SK-N-SH treated with all-trans-retinoic acid at 6 μM for 48 hours (cell line): ENCODE results near the gene NOX4.

ENCODE experiments used
- ATAC-seq: fragments of 200-7000 bp; cut with Tn5 transposase; 3 replicates; pipeline ENCODE4 v1.9.1; 2020; ENCODE audit warnings: mild to moderate bottlenecking, moderate library complexity
- ARNTL ChIP-seq: fragments of 450-650 bp; formaldehyde crosslinking; IDR thresholded peaks from 2 replicates; pipeline ENCODE4 v1.5.0; 2020; ENCODE audit warnings: low read depth, mild to moderate bottlenecking, moderate library complexity, borderline replicate concordance
- BACH2 ChIP-seq: fragments of 250-450 bp; sonication (Bioruptor Pico); IDR thresholded peaks from 2 replicates; pipeline ENCODE4 v1.9.0; 2021; ENCODE audit warnings: mild to moderate bottlenecking, borderline replicate concordance
- CSDC2 ChIP-seq: fragments of 250-450 bp; sonication (Bioruptor Pico); IDR thresholded peaks from 2 replicates; pipeline ENCODE4 v1.5.0; 2020; ENCODE audit warnings: mild to moderate bottlenecking, moderate library complexity
- ESRRG ChIP-seq: fragments of 250-450 bp; sonication (Bioruptor Pico); IDR thresholded peaks from 2 replicates; pipeline ENCODE4 v1.6.1; 2021; ENCODE audit warnings: mild to moderate bottlenecking
- GLIS3 ChIP-seq: fragments of 250-450 bp; sonication (Bioruptor Pico); IDR thresholded peaks from 2 replicates; pipeline ENCODE4 v1.5.0; 2020; ENCODE audit warnings: mild to moderate bottlenecking, moderate library complexity
- ISL1 ChIP-seq: fragments of 250-450 bp; sonication (Bioruptor Pico); IDR thresholded peaks from 2 replicates; pipeline ENCODE4 v2.1.2; 2022; ENCODE audit warnings: mild to moderate bottlenecking, moderate library complexity
- OSR1 ChIP-seq: fragments of 250-450 bp; sonication (Bioruptor Pico); IDR thresholded peaks from 2 replicates; pipeline ENCODE4 v1.8.0; 2022; ENCODE audit warnings: moderate library complexity, mild to moderate bottlenecking, inconsistent platforms
- PPARA ChIP-seq: fragments of 250-450 bp; sonication (Bioruptor Pico); IDR thresholded peaks from 2 replicates; pipeline ENCODE4 v1.5.0; 2020; ENCODE audit warnings: mild to moderate bottlenecking, borderline replicate concordance
- RARB ChIP-seq: fragments of 250-450 bp; sonication (Bioruptor Pico); IDR thresholded peaks from 2 replicates; pipeline ENCODE4 v1.8.0; 2021; ENCODE audit warnings: mild to moderate bottlenecking, moderate library complexity
- SNAI2 ChIP-seq: fragments of 250-450 bp; sonication (Bioruptor Pico); IDR thresholded peaks from 2 replicates; pipeline ENCODE4 v1.5.0; 2020; ENCODE audit warnings: mild to moderate bottlenecking, moderate library complexity
- TCF4 ChIP-seq: fragments of 250-450 bp; sonication (Bioruptor Pico); IDR thresholded peaks from 2 replicates; pipeline ENCODE4 v1.8.0; 2021; ENCODE audit warnings: mild to moderate bottlenecking, moderate library complexity, borderline replicate concordance
- TOX ChIP-seq: fragments of 250-450 bp; sonication (Bioruptor Pico); IDR thresholded peaks from 2 replicates; pipeline ENCODE4 v1.8.0; 2021; ENCODE audit warnings: mild to moderate bottlenecking, moderate library complexity, borderline replicate concordance
- ZFP3 ChIP-seq: fragments of 250-450 bp; sonication (Bioruptor Pico); IDR thresholded peaks from 2 replicates; pipeline ENCODE4 v1.5.0; 2020; ENCODE audit warnings: mild to moderate bottlenecking, moderate library complexity
- ZFP30 ChIP-seq: fragments of 450-650 bp; formaldehyde crosslinking; IDR thresholded peaks from 2 replicates; pipeline ENCODE4 v1.5.0; 2022; ENCODE audit warnings: mild to moderate bottlenecking, moderate library complexity
- ZNF565 ChIP-seq: fragments of 450-650 bp; formaldehyde crosslinking; conservative IDR thresholded peaks from 2 replicates; pipeline ENCODE4 v1.5.0; 2020; ENCODE audit warnings: low read depth, mild to moderate bottlenecking, moderate library complexity
- ZNF70 ChIP-seq: fragments of 450-650 bp; formaldehyde crosslinking; IDR thresholded peaks from 2 replicates; pipeline ENCODE4 v1.5.0; 2020; ENCODE audit warnings: mild to moderate bottlenecking, moderate library complexity
- TF ChIP-seq, protein P1 (sequence below): fragments of 250-450 bp; sonication (Bioruptor Pico); IDR thresholded peaks from 2 replicates; pipeline ENCODE4 v1.8.0; 2021; ENCODE audit warnings: low read depth, mild to moderate bottlenecking, moderate library complexity, borderline replicate concordance
- TF ChIP-seq, protein P2 (sequence below): fragments of 250-450 bp; sonication (Bioruptor Pico); IDR thresholded peaks from 2 replicates; pipeline ENCODE4 v1.5.0; 2020; ENCODE audit warnings: mild to moderate bottlenecking, moderate library complexity
- TF ChIP-seq, protein P3 (sequence below): fragments of 250-450 bp; sonication (Bioruptor Pico); IDR thresholded peaks from 2 replicates; pipeline ENCODE4 v1.5.1; 2021; ENCODE audit warnings: mild to moderate bottlenecking, moderate library complexity
- TF ChIP-seq, protein P4 (sequence below): fragments of 250-450 bp; sonication (Bioruptor Pico); IDR thresholded peaks from 2 replicates; pipeline ENCODE4 v1.5.1; 2020; ENCODE audit warnings: low read depth, mild to moderate bottlenecking, moderate library complexity
- TF ChIP-seq, protein P5 (sequence below): fragments of 250-450 bp; sonication (Bioruptor Pico); IDR thresholded peaks from 2 replicates; pipeline ENCODE4 v1.8.0; 2020; ENCODE audit warnings: mild to moderate bottlenecking, moderate library complexity, borderline replicate concordance

NOX4 gene

DNA sequence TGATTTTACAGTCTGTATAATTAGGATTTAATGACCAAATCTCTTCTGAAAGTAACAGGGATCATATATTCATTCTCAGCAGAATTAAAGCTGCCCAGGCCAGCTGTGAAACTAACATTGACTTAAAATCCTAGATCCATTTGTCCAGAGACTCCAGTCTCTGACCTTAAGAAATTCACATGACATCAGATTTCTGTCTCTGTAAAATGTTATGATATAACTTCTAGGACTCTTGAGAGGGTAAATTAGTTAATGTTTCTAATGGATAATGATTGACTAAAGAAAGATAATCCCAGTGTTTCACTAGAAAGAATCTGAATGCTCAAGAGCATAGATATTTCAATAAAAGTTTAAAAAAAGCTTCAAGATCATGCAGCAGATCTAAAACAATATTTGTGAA lies 6.3 kb downstream of the NOX4 start:
- no peak for ATAC-seq
- TF ChIP-seq TCF4 (CRISPR knock-in tag) (no peak), ZFP3 (CRISPR knock-in tag) (no peak), ZNF565 (no peak), SNAI2 (no peak), PPARA (CRISPR knock-in tag) (no peak), RARB (no peak), ZNF70 (no peak), CSDC2 (CRISPR knock-in tag) (no peak)
- TF ChIP-seq, protein P1, sequence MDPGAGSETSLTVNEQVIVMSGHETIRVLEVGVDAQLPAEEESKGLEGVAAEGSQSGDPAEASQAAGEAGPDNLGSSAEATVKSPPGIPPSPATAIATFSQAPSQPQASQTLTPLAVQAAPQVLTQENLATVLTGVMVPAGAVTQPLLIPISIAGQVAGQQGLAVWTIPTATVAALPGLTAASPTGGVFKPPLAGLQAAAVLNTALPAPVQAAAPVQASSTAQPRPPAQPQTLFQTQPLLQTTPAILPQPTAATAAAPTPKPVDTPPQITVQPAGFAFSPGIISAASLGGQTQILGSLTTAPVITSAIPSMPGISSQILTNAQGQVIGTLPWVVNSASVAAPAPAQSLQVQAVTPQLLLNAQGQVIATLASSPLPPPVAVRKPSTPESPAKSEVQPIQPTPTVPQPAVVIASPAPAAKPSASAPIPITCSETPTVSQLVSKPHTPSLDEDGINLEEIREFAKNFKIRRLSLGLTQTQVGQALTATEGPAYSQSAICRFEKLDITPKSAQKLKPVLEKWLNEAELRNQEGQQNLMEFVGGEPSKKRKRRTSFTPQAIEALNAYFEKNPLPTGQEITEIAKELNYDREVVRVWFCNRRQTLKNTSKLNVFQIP (CRISPR knock-in tag), result no peak
- TF ChIP-seq, protein P2, sequence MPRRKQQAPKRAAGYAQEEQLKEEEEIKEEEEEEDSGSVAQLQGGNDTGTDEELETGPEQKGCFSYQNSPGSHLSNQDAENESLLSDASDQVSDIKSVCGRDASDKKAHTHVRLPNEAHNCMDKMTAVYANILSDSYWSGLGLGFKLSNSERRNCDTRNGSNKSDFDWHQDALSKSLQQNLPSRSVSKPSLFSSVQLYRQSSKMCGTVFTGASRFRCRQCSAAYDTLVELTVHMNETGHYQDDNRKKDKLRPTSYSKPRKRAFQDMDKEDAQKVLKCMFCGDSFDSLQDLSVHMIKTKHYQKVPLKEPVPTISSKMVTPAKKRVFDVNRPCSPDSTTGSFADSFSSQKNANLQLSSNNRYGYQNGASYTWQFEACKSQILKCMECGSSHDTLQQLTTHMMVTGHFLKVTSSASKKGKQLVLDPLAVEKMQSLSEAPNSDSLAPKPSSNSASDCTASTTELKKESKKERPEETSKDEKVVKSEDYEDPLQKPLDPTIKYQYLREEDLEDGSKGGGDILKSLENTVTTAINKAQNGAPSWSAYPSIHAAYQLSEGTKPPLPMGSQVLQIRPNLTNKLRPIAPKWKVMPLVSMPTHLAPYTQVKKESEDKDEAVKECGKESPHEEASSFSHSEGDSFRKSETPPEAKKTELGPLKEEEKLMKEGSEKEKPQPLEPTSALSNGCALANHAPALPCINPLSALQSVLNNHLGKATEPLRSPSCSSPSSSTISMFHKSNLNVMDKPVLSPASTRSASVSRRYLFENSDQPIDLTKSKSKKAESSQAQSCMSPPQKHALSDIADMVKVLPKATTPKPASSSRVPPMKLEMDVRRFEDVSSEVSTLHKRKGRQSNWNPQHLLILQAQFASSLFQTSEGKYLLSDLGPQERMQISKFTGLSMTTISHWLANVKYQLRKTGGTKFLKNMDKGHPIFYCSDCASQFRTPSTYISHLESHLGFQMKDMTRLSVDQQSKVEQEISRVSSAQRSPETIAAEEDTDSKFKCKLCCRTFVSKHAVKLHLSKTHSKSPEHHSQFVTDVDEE (CRISPR knock-in tag), result no peak
- TF ChIP-seq, all 23 proteins: peak for 0

DNA sequence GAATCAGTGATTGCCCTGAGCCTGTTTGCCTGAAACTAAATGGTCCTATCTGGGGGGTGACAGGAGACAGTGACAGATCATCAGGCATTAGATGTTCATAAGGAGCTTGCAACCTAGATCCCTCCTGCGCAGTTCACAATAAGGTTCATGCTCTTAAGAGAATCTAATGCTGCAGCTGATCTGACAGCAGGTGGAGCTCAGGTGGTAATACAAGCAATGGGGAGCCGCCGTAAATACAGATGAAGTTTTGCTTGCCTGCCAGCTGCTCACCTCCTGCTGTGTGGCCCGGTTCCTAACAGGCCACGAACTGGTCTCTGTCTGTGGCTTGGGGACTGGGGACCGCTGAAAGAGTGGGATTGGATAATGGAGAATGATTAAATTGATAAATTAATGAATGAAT lies 14.0 kb downstream of the NOX4 start:
- ATAC-seq, result no peak

DNA sequence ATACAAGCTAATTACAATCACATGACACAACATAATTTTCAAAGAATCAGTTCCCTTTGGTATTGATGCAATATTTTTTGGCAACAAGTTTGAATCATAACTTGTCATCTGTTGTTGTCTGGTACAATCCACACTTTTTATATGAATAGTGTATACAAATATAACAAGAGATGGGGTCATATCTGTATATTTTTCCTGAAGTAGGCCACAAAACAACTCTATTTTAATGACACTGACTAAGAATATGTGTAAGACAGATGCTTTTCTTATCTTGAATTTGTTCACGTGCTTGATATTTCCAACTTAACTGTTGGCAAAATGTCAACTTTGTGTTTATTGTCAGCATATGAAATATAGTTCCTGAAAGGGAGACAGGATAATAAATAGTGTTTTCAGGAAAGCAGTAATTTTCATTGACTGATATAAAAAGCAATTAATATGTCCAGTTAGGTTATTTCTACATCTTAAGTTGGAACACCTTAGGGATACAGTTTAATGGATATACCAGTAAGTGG lies 27.9 kb downstream of the NOX4 start:
- no peak for ATAC-seq

More for the DNA sequence above, 14.0 kb downstream of the NOX4 start:
- TF ChIP-seq RARB (no peak), ISL1 (no peak), ZFP30 (CRISPR knock-in tag) (no peak), SNAI2 (no peak)

DNA sequence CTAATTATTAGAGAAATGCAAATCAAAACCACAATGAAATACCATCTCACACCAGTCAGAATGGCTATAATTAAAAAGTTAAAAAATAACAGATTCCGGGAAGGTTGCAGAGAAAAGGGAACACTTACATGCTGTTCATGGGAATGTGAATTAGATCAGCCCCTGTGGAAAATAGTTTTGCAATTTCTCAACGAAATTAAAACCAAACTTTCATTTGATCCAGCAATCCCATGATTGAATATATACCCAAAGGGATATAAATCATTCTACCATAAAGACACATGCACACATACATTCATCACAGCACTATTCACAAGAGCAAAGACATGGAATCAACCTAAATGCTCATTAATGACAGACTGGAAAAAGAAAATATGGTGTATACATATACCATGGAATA lies 32.5 kb downstream of the NOX4 start:
- ATAC-seq, result no peak
- TF ChIP-seq ZNF565 (no peak), ZFP3 (CRISPR knock-in tag) (no peak), GLIS3 (CRISPR knock-in tag) (no peak), BACH2 (no peak), ZNF70 (no peak), ISL1 (no peak), RARB (no peak), ZFP30 (CRISPR knock-in tag) (no peak), ESRRG (no peak), TCF4 (CRISPR knock-in tag) (no peak), TOX (no peak), OSR1 (no peak), PPARA (CRISPR knock-in tag) (no peak), ARNTL (CRISPR knock-in tag) (no peak), SNAI2 (no peak)
- TF ChIP-seq, protein P3, sequence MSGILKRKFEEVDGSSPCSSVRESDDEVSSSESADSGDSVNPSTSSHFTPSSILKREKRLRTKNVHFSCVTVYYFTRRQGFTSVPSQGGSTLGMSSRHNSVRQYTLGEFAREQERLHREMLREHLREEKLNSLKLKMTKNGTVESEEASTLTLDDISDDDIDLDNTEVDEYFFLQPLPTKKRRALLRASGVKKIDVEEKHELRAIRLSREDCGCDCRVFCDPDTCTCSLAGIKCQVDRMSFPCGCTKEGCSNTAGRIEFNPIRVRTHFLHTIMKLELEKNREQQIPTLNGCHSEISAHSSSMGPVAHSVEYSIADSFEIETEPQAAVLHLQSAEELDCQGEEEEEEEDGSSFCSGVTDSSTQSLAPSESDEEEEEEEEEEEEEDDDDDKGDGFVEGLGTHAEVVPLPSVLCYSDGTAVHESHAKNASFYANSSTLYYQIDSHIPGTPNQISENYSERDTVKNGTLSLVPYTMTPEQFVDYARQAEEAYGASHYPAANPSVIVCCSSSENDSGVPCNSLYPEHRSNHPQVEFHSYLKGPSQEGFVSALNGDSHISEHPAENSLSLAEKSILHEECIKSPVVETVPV (CRISPR knock-in tag), result no peak
- TF ChIP-seq, protein P4, sequence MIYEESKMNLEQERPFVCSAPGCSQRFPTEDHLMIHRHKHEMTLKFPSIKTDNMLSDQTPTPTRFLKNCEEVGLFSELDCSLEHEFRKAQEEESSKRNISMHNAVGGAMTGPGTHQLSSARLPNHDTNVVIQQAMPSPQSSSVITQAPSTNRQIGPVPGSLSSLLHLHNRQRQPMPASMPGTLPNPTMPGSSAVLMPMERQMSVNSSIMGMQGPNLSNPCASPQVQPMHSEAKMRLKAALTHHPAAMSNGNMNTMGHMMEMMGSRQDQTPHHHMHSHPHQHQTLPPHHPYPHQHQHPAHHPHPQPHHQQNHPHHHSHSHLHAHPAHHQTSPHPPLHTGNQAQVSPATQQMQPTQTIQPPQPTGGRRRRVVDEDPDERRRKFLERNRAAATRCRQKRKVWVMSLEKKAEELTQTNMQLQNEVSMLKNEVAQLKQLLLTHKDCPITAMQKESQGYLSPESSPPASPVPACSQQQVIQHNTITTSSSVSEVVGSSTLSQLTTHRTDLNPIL (CRISPR knock-in tag), result no peak
- TF ChIP-seq, protein P1 (CRISPR knock-in tag), result no peak
- TF ChIP-seq, protein P2 (CRISPR knock-in tag), result no peak
- TF ChIP-seq, protein P5, sequence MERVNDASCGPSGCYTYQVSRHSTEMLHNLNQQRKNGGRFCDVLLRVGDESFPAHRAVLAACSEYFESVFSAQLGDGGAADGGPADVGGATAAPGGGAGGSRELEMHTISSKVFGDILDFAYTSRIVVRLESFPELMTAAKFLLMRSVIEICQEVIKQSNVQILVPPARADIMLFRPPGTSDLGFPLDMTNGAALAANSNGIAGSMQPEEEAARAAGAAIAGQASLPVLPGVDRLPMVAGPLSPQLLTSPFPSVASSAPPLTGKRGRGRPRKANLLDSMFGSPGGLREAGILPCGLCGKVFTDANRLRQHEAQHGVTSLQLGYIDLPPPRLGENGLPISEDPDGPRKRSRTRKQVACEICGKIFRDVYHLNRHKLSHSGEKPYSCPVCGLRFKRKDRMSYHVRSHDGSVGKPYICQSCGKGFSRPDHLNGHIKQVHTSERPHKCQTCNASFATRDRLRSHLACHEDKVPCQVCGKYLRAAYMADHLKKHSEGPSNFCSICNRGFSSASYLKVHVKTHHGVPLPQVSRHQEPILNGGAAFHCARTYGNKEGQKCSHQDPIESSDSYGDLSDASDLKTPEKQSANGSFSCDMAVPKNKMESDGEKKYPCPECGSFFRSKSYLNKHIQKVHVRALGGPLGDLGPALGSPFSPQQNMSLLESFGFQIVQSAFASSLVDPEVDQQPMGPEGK, result no peak

More for the DNA sequence above, 27.9 kb downstream of the NOX4 start:
- TF ChIP-seq ISL1, result peak; percentile 47; the same call in 1 of the 2 replicates
- TF ChIP-seq CSDC2 (CRISPR knock-in tag), result no peak
- TF ChIP-seq SNAI2, result no peak
- no peak for TF ChIP-seq RARB
